ENCODE measurements around the gene SOBP. TPM values are rescaled to one million over a fixed set of nuclear protein-coding genes. Genes with fewer than 3 reads are reported as not detected.

The SOBP gene
- total RNA-seq (10 to 100 TPM in 6 of 7 donors, 1 to 10 TPM in 1; 8.7 to 31.3 (median 28.5) TPM), polyA plus RNA-seq (10 to 100 TPM; 11.3 to 20.7 TPM)
- long read RNA-seq, donor 1, partial matches to known transcripts, result 29 of 44 reads
- long read RNA-seq, donor 1, other reads (novel, unspliced or antisense), result 15 of 44 reads
- long read RNA-seq, donor 2, full-length matches to known transcripts, result 3 of 17 reads
- long read RNA-seq, donor 2, partial matches to known transcripts, result 14 of 17 reads
- long read RNA-seq, donor 2, other reads (novel, unspliced or antisense), result 0 of 17 reads
- long read RNA-seq, donor 3, full-length matches to known transcripts, result 4 of 64 reads
- long read RNA-seq, donor 3, partial matches to known transcripts, result 42 of 64 reads
- long read RNA-seq, donor 3, other reads (novel, unspliced or antisense), result 18 of 64 reads

DNA sequence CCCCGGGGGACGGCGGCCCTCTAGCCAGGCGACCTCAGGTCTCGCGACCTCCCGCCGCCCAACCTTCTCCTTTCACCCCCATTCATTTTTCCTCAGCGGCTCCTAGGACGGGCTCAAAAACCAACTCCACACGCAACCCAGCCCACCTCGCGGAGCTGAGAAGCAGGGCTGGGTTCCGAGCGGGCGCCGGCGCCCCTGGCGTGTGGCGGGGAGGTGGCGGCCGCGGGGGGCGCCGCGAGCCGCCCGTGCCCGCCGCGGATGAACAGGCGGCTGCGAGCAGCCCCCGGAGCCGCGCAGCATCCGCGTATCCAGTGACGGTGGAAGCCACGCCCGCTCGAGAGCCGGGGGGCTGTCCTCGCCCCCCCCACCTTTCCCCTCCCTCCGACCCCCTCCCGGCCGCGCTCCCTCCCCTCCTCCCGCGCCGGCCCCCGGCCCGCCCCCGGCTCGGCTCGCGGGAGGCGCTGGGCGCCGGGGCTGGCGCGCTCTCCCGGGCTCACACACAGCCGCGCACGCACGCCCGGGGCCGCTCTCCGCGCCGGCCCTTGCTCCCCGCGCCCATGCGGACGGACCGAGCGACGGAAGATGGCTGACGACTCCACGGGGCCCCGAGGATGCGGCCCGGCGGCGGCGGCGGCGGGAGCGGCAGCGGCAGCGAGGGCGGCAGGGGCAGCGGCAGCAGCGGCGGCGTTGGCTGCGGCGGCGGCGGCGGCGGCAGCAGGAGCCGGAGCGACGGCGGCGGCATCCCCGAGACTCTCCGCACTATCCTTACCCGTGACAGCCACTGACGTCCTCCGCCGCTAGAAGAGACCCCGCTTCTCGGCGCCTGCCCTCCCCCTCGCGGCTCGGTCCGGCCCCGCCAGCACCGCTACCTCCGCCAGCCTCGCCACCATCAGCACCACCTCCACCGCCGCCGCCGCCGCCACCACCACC, at the start of gene SOBP:
TSS of gene SOBP (plus strand) at position 482 of the 930 bp plus-strand sequence. CDS start 500 bp downstream, outside the sequence.
- intact Hi-C loops (cut with DNase I), result loop anchor here in 1 of 4 donors (5.0 kb wide), 1 partner anchor 112 kb away; no protein-coding TSS in a partner anchor
- H3K4me1 ChIP-seq (ENCODE audit: insufficient read depth), result peaks cover 5% of the 10 kb centered on the region
- no peaks in the 10 kb centered on the region for H3K27me3 ChIP-seq
- DNase-seq, result peak; percentile 82 to 88 (median 88)
- TF ChIP-seq POLR2A (IDR thresholded peaks at IDR 0.05), result no peak
- TF ChIP-seq CTCF (IDR thresholded peaks at IDR 0.05), result peak in 1 of 3 donors; percentile 33
- no peaks in the 10 kb centered on the region for H3K9me3 ChIP-seq
- WGBS, 3 donors, result 0 to 1% (median 1%) methylated on average over 65 to 128 of the region's 130 CpGs
- H3K4me3 ChIP-seq, result peak within 1 kb of the TSS; percentile 65
- peak within 1 kb of the TSS; percentile 83 to 87 for H3K27ac ChIP-seq
- no peaks in the 10 kb centered on the region for H3K36me3 ChIP-seq

- Histone ChIP-seq H3K27me3 (no peaks in the 10 kb centered on the region), H3K4me3 (no peak overlapping the region), H3K36me3 (no peaks in the 10 kb centered on the region), H3K9me3 (no peaks in the 10 kb centered on the region), H3K4me1 (ENCODE audit: insufficient read depth) (no peaks in the 10 kb centered on the region), H3K27ac (no peak overlapping the region)
- intact Hi-C loops (cut with DNase I), result no loop called here
- no peak for DNase-seq
- TF ChIP-seq POLR2A (IDR thresholded peaks at IDR 0.05) (no peak), CTCF (IDR thresholded peaks at IDR 0.05) (no peak), EP300 (IDR thresholded peaks at IDR 0.05) (no peak)
These were observed 49.0 kb upstream of the SOBP start for GRCh38 chr6:107440936-107441335.

DNA sequence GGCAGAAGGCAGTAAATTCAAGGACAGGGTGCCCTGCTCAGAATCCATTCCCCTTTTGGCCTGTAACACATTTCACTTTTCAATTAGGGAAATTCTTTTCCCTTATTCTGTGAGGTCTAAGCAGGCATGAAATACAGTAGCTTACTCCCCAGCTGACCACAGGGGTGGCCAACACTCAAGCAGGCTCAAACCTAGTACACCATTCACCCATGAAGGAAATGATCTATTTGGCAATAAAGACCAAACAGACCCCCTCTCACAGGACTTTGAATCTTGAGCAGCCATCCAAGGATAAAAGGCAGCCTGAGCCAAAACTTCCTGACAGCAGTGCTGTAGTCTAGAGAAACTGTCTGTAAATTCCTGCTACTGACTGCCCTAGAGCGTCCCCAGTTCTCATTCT, 48.2 kb upstream of the SOBP start:
- intact Hi-C loops (cut with DNase I), result no loop called here

More for the DNA sequence above, 48.2 kb upstream of the SOBP start:
- no peaks in the 10 kb centered on the region for H3K9me3 ChIP-seq
- no peak overlapping the region for H3K27ac ChIP-seq
- H3K27me3 ChIP-seq, result no peaks in the 10 kb centered on the region
- DNase-seq, result no peak
- no peak overlapping the region for H3K4me3 ChIP-seq
- TF ChIP-seq CTCF (IDR thresholded peaks at IDR 0.05) (no peak), POLR2A (IDR thresholded peaks at IDR 0.05) (no peak), EP300 (IDR thresholded peaks at IDR 0.05) (no peak)
- 92 to 100% (median 100%) methylated on average over 1 of the region's 1 CpG for whole genome bisulfite sequencing, 3 donors
- H3K36me3 ChIP-seq, result no peaks in the 10 kb centered on the region
- H3K4me1 ChIP-seq (ENCODE audit: insufficient read depth), result no peaks in the 10 kb centered on the region
